Measurements from ENCODE around the gene EPHB2. TPM values are rescaled to one million over a fixed set of nuclear protein-coding genes. Genes with fewer than 3 reads are reported as not detected.

EPHB2 gene
- total and polyA plus RNA-seq, 2 of the 8 experiments (the other 6 are each of a cell fraction or from before 2014, with no cell fraction given): 15.8 to 17.2 TPM

GRCh38 chr1:22696610-22697009 lies 14.0 kb upstream of the EPHB2 start:
- Histone ChIP-seq H3K4me2 (ENCODE audit: insufficient read depth in 1 of 2, low read depth in 2 of 2, low read length in 2 of 2) (no peak overlapping the region), H3K79me1 (ENCODE audit: low read depth, low read length) (no peaks in the 10 kb centered on the region), H3K18ac (ENCODE audit: extremely low read depth, low read length) (no peak overlapping the region), H3K4me3 (ENCODE audit: extremely low read depth in 1 of 4, insufficient read depth in 2 of 4, low read depth in 3 of 4, low read length in 4 of 4) (no peak overlapping the region), H3K27ac (ENCODE audit: low read depth, low read length) (no peak overlapping the region), H4K91ac (replicated peaks; ENCODE audit: insufficient read length, low read length) (no peak overlapping the region), H3K23ac (ENCODE audit: insufficient read length) (no peak overlapping the region), H2BK12ac (ENCODE audit: low read depth, low read length) (no peak overlapping the region), H2BK5ac (ENCODE audit: low read depth, low read length) (no peak overlapping the region), H3K23me2 (ENCODE audit: low read depth, low read length) (no peaks in the 10 kb centered on the region), H4K20me1 (replicated peaks in 1 of 2; ENCODE audit: control insufficient read depth in 1 of 2, insufficient read depth in 2 of 2, low read length in 2 of 2) (no peaks in the 10 kb centered on the region), H3K79me2 (ENCODE audit: control insufficient read depth in 1 of 2, insufficient read depth in 2 of 2, low read length in 2 of 2) (no peaks in the 10 kb centered on the region), H3K27me3 (replicated peaks in 1 of 4; ENCODE audit: control insufficient read depth in 3 of 4, extremely low read depth in 1 of 4, insufficient read depth in 3 of 4, low read length in 3 of 4) (no peaks in the 10 kb centered on the region), H3K14ac (ENCODE audit: insufficient read length) (no peak overlapping the region), H2AK5ac (ENCODE audit: low read depth, low read length) (no peak overlapping the region), H4K8ac (ENCODE audit: extremely low read depth, insufficient read depth, low read length) (no peak overlapping the region), H3K9ac (replicated peaks in 1 of 4; ENCODE audit: extremely low read depth in 1 of 4, low read depth in 3 of 4, low read length in 3 of 4) (no peak overlapping the region), H3K56ac (replicated peaks; ENCODE audit: insufficient read length, low read depth, low read length) (no peak overlapping the region), H3K36me3 (ENCODE audit: control insufficient read depth in 2 of 4, insufficient read depth in 4 of 4, low read length in 3 of 4) (no peaks in the 10 kb centered on the region), H3K4ac (replicated peaks; ENCODE audit: insufficient read length, low read depth, low read length) (no peak overlapping the region), H4K5ac (ENCODE audit: insufficient read length, low read depth, low read length) (no peak overlapping the region), H3K9me3 (ENCODE audit: insufficient read depth in 2 of 2, low read depth in 1 of 2, low read length in 1 of 2) (no peaks in the 10 kb centered on the region), H2BK120ac (replicated peaks; ENCODE audit: low read depth, low read length) (no peak overlapping the region), H2BK15ac (ENCODE audit: low read length) (no peak overlapping the region), H2AFZ (ENCODE audit: low read length) (no peak overlapping the region), H3K4me1 (replicated peaks in 1 of 4; ENCODE audit: control insufficient read depth in 3 of 4, insufficient read depth in 4 of 4, low read length in 3 of 4) (peaks cover 0 to 4% (median 0%) of the 10 kb centered on the region in 4 experiments; a peak in 1 of 7 replicates), H2BK20ac (ENCODE audit: low read length) (no peak overlapping the region)
- WGBS, 2 experiments (ENCODE audit: extremely low coverage in 1 of 2, insufficient coverage in 1 of 2, insufficient read length in 1 of 2, insufficient replicate concordance in 2 of 2, low coverage in 1 of 2, low lambda C conversion rate in 2 of 2, missing lambda C conversion rate in 1 of 2): 87% methylated on average over 3 of the region's 3 CpGs; no CpG with 5 or more reads in 1 of the 2 experiments
- DNase-seq (ENCODE audit: low read depth in 1 of 2, low spot score in 2 of 2): no peak
- CTCF ChIA-PET (ENCODE audit: partially characterized antibody): interaction anchor here (1.0 to 10.1 kb wide), 4 partner anchors 12 to 192 kb away, joined by 3 to 78 read pairs (median 9); no protein-coding TSS in a partner anchor
- FAIRE-seq: no peak
- no peak for TF ChIP-seq RFX5 (IDR thresholded peaks at IDR 0.05; ENCODE audit: borderline replicate concordance, low read depth, low read length)
- TF ChIP-seq PHF8 (conservative IDR thresholded peaks at IDR 0.05; ENCODE audit: low read depth, low read length): no peak
- POLR2A ChIA-PET (ENCODE audit: partially characterized antibody): no interaction called here
